ENCODE results near the gene ZP2. TPM values are rescaled to one million over a fixed set of nuclear protein-coding genes. Genes with fewer than 3 reads are reported as not detected.
A peak's percentile ranks its signal among the peaks of the same experiment; 100 is the strongest.

ZP2 gene
- total and polyA plus RNA-seq, 9 of the 15 experiments (the other 6 are each of a cell fraction or from before 2014, with no cell fraction given) = not detected

DNA sequence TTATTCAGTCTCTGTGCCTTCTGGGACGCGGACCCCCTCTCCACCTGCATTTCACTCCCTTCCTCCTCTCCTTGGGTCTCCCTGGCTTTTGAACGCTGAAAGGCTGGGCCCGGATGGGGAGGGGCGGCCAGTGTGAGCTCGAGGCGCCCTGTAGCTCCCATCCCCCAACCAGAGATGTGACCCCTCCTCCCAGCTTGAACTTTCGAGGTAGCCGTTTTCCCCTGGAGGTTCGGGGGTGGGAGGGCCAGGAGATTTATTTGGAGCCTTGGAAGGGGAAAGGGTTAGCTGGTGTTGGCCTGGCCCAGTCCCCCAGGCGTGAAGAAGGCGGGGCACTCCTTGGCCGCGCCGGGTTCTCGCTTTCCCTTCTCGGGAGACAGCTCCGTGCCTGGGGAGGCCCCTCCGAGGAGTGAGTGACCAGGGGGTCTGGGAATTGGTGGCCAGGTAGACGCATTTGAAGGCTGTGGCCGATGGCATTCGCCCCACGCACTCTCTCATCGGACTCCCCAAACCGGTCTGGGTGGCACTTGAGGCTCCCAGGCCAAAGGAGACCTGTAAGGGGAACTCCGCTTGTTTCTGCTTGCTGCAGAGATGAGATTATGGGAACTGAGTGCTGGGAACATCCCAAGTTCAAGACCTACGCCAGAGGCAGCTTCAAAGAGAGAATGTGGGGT lies 52.0 kb downstream of the ZP2 start (continued):
- TF ChIP-seq VEZF1 (CRISPR knock-in tag; IDR thresholded peaks at IDR 0.05) = peak; percentile 11
- TF ChIP-seq TAF1 (IDR thresholded peaks at IDR 0.05; ENCODE audit: control insufficient read depth, extremely low read depth, insufficient read depth, low read length, severe bottlenecking) = peak; percentile 11

DNA sequence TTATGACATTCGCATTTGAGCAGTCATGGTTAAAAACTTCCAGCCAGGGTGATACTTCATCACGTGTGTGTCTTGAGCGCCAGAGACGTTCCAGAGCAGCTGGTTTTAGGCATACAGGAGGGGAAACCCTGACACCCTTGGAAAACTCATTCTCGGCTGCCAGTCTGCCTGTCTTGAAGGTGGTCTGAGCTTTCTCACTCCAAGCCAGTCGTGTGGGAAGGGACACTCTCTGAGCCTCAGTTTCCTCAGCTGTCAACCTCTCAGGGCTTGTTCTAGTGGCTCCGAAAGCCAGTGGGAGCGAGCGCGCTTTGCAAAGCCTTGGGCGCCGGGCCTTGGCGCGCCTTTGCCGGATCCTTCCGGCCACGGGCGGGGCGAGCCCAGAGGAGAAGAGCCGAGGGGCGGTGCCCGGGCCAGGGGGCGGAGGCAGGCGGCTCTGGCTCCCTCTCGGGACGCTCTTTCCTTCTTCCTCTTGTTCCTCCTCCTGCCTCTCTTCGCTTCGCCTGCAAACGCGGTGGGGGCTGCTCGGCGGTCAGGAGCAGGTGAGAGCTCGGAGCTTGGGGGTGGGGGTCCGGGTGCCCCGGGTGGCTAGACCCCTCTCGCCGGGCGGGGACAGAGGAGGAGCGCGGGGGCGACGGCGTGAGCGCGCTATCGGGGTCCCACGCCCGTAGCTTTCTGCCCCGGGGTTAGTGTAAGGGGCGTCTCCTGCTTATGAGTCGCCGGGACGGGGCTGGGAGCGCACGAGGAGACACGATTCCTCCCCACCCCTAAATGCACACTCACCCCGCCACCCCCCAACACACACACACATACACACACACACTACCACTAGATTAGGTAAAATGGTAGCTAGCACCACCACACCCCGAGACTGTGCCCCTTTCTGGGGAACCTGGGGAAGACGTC lies 52.9 kb downstream of the ZP2 start, which contains the start of gene LDAF1:
TSS of gene LDAF1 (plus strand) at position 467 of the 903 bp plus-strand sequence. CDS start 2,509 bp downstream, outside the sequence.
- peak within 1 kb of the TSS; percentile 58; the same call in 2 of the 3 replicates for H3K27ac ChIP-seq (ENCODE audit: extremely low read depth, low read depth, low read length)
- peak within 1 kb of the TSS; percentile 70 for H3K4me3 ChIP-seq
- ChIA-PET CTCF (ENCODE audit: low intra/inter-chr PET ratio) (interaction anchor here (0.6 to 2.0 kb wide), 4 partner anchors 142 to 1575 kb away, joined by 3 to 9 read pairs (median 5); no protein-coding TSS in a partner anchor), POLR2A (interaction anchor here (0.6 to 1.2 kb wide), 5 partner anchors 58 to 477 kb away, joined by 3 to 5 read pairs (median 3); no protein-coding TSS in a partner anchor)
- no peaks in the 10 kb centered on the region for H3K27me3 ChIP-seq (ENCODE audit: control insufficient read depth in 2 of 2, insufficient read depth in 2 of 2, low read length in 2 of 2)
- peak; percentile 90 to 92 (median 92) for DNase-seq (ENCODE audit: extremely low read depth in 1 of 4, low spot score in 3 of 4)
- H3K4me2 ChIP-seq (ENCODE audit: insufficient read depth, low read length) = peak within 1 kb of the TSS; percentile 86
- 2% methylated on average over 40 of the region's 59 CpGs for WGBS (ENCODE audit: insufficient coverage, low coverage, missing lambda C conversion rate)
- BruUV-seq (replicated peaks) = no TSS peak
- H2AFZ ChIP-seq (ENCODE audit: low read depth, low read length) = peak within 1 kb of the TSS; percentile 99
- peaks cover 10 to 17% of the 10 kb centered on the region in 2 experiments for H3K4me1 ChIP-seq (replicated peaks in 1 of 2; ENCODE audit: control insufficient read depth in 2 of 2, insufficient read depth in 2 of 2, low read length in 2 of 2)
- H3K9ac ChIP-seq (ENCODE audit: insufficient read depth in 1 of 2, low read depth in 2 of 2, low read length in 2 of 2) = peak within 1 kb of the TSS; percentile 68 to 90
- intact Hi-C loops (cut with micrococcal nuclease) (loop anchor here (1.0 to 10.0 kb wide), 3 partner anchors 142 to 1039 kb away; no protein-coding TSS in a partner anchor), in situ Hi-C loops (cut with MboI) (loop anchor here (5.0 to 10.0 kb wide), 2 partner anchors 399 to 1156 kb away; no protein-coding TSS in a partner anchor)
- peak; percentile 99 for ATAC-seq
- no peaks in the 10 kb centered on the region for H4K20me1 ChIP-seq (replicated peaks; ENCODE audit: control insufficient read depth, insufficient read depth, low read length)
- no peaks in the 10 kb centered on the region for H3K9me3 ChIP-seq (replicated peaks; ENCODE audit: control insufficient read depth, insufficient read depth, low read depth, low read length)
- peaks cover 20% of the 10 kb centered on the region for H3K36me3 ChIP-seq (ENCODE audit: control insufficient read depth, insufficient read depth, low read length)
- peak; percentile 23 for FAIRE-seq
- H3K9me1 ChIP-seq (ENCODE audit: control insufficient read depth, insufficient read depth, low read length) = no peaks in the 10 kb centered on the region
- peaks cover 3% of the 10 kb centered on the region; the same call in 1 of the 3 replicates for H3K79me2 ChIP-seq (ENCODE audit: control insufficient read depth, insufficient read depth, low read length)
- TF ChIP-seq CSDE1 (IDR thresholded peaks at IDR 0.05) = no peak
- no peak for TF ChIP-seq NR3C1 (CRISPR knock-in tag; IDR thresholded peaks at IDR 0.05)
- no peak for TF ChIP-seq TAF7 (tag; IDR thresholded peaks at IDR 0.05)
- TF ChIP-seq SMAD2 (IDR thresholded peaks at IDR 0.05; ENCODE audit: low read depth, low read length) = no peak
- TF ChIP-seq SREBF2 (CRISPR knock-in tag; IDR thresholded peaks at IDR 0.05) = no peak
- no peak for TF ChIP-seq STAT5B (CRISPR knock-in tag; IDR thresholded peaks at IDR 0.05)
- 0 out of 2 replicates have a peak, but pooled peaks have one; percentile 24 for TF ChIP-seq E2F4 (CRISPR knock-in tag; IDR thresholded peaks at IDR 0.05; ENCODE audit: low read depth)
- peak; percentile 10; the same call in 1 of the 2 replicates for TF ChIP-seq KLF16 (IDR thresholded peaks at IDR 0.05)
- TF ChIP-seq HDAC1 (IDR thresholded peaks at IDR 0.05) = peak in 1 of 2 experiments; percentile 45; a peak in 1 of 4 replicates
- no peak for TF ChIP-seq E4F1 (CRISPR knock-in tag; IDR thresholded peaks at IDR 0.05; ENCODE audit: borderline replicate concordance)
- TF ChIP-seq ETV1 (tag; conservative IDR thresholded peaks at IDR 0.05; ENCODE audit: low read depth) = peak; percentile 87
